ENCODE results near the gene DNLZ.
A peak's percentile ranks its signal among the peaks of the same experiment; 100 is the strongest.

Gene DNLZ

DNA sequence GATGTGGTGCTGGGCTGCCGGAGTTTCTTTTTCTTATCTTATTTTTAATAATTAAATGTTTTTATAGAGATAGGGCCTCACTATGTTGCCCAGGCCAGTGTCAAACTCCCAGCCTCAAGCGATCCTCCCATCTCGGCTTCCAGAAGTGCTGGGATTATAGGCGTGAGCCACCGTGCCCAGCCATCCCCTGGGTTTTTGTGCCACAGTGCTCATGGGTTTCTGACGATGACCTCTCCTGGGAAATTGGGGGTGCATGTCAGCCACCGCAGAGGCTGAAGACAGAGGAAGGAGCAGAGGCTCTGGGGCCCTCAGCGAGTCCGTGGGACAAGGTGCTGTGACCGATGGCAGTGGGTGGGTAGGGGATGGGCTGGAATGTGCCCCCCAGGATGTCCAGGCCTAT, 21.8 kb downstream of the DNLZ start:
- no peak for DNase-seq

DNA sequence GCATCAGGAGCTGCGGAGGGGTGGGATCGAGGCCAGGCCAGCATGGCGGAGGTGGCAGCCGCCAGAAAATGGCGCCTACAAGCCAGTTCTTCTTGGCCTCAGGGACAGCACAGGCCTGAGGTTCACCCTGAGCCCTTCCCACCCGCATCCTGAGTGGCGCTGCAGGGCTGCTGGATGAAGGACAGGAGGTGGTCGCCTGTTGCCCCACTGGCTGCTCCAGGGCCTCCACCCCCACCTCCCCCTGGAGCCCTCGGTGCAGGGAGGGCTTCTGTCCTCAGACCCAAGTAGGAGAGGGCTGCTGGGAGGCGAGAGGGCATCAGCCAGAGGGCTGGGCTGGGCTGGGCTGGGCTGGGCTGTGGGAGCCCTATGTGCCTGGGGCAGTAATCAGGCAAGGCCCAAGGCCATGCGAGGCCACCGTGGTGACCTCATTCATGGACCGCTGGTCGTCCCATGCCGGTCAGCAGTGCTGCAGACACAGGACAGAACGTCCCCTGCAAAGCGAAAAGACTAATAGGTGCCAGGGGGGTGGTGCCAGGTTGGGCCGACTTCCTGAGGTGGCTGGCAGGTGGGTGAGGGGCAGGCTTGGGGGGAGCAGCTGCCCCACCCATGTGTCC, 22.4 kb downstream of the DNLZ start:
- no peak for DNase-seq

GRCh38 chr9:136340356-136341041, 23.0 kb downstream of the DNLZ start:
- DNase-seq: no peak

DNA sequence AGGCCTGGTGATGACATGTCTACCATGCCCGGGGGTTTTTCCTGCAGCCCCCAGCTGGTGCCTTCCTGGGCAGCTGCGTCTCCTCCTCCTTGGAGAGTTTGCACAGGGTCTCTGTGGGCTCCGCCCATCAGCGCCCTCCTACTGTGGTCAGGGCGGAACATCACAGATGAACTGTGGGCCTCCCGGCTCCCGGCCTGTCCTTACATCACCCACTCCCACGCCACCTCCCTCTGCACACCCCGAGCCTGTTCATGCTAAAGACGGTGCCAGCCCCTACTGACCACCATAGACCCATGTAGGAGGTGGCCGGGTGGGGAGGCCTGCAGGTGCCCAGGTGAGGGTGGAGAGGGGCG, 23.6 kb downstream of the DNLZ start:
- DNase-seq: no peak

DNA sequence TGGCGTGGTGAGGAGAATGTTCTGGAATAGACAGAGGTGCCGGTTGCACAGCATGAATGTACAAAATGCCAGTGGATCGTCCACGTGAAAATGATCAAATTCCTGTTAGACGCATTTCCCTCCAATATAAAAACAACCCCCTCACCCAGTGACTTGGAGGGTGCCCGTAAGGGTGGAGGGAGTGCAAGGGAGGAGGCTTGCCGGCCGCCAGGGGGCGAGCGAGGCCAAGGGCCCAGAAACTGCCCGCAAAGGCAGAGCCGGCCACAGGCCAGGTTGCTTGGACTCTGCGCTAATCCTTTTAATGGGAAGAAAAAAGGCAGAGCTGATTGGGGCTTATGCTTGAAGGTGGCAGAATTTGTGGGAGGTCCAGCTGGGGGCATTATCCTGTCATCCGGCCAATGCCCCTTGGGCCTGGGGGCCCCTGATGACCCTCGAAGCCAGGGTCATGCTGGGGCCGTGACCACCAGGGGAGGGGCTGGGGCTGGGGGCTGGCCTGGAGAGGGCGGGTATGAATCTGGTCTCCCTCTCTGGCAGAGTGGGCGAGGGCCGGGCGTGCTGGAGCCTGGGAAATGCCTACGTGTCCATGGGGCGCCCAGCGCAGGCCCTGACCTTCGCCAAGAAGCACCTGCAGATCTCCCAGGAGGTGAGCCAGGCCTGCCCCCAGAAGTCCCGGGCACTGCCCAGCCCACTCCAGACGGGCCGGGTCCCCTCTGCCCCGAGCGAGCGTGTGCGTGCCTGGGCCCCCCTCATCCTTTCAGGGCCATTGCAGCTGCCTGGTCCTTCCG, 24.2 kb downstream of the DNLZ start:
- DNase-seq: peak; percentile 85

DNA sequence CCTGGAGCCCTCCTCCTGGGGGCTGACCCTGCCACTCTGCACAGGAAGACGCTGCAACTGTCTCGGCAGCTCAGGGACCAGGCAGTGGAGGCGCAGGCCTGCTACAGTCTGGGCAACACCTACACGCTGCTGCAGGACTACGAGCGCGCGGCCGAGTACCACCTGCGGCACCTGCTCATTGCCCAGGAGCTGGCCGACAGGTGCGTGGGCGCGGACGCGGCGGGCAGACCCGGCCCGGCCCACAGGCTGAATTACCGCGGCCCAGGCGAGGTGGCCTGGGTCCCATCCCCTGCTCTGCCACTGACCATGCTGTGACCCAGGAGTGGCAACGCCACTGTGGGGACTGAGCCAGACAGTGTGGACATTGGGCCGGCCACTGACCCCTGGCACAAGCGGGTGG, 25.0 kb downstream of the DNLZ start:
- no peak for DNase-seq

- DNase-seq: no peak
These were observed 25.8 kb downstream of the DNLZ start for GRCh38 chr9:136337416-136338395.

DNA sequence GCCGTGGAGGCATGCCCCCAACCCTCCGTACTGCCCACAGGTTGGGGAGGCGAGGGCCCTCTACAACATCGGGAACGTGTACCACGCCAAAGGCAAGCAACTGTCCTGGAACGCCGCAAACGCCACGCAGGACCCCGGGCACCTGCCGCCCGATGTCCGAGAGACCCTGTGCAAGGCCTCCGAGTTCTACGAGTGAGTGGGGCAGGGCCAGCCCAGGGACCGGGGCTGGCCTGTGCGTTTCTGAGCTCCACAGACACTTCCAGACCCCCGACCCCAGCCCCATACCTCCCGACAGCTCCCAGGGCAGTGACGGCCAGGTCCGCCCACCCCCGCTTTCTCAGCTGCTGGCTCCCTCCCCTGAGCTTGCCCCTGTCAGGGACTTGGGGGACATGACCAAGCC, 26.7 kb downstream of the DNLZ start:
- DNase-seq: no peak

- no peak for DNase-seq
These were observed 27.2 kb downstream of the DNLZ start for GRCh38 chr9:136336156-136336870.

DNA sequence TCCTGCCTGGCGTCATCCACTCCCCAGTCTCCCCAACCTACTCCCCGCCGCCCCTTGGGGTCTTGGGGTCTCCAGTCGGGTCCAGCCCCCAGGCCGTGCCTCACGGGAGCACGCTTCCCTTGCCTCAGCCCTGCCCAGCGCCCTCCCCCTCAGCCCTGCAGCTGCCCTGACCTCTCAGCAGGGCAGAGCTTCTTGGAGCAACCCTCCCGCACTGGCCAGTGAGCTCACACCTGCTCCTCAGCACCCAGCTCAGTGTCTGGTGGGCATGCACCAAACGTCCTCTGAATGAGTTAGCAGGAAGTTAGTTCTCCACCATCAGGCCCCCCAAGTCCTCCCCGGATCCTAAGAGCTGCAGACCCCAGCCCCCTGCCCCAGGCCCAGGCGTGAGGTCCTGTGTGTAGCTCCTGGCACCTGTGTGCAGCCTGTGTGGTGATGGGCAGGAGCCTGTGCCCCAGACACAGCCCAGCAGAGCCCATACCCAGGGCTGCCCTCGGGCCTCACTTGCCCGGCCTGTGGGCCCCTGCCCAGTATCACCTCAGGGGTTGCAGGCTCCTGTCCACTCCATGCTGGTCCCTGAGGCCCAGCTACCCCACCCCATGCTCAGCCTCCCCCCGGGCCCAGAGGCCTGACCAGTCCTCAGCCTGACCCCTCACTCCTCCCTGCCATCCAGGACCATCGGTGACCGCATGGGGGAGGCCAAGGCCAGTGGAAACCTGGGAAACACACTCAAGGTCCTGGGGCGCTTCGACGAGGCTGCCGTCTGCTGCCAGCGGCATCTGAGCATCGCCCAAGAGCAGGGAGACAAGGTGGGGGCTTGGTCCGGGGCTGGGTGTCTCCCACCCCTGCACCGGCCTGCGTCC, 28.0 kb downstream of the DNLZ start:
- DNase-seq: no peak

DNA sequence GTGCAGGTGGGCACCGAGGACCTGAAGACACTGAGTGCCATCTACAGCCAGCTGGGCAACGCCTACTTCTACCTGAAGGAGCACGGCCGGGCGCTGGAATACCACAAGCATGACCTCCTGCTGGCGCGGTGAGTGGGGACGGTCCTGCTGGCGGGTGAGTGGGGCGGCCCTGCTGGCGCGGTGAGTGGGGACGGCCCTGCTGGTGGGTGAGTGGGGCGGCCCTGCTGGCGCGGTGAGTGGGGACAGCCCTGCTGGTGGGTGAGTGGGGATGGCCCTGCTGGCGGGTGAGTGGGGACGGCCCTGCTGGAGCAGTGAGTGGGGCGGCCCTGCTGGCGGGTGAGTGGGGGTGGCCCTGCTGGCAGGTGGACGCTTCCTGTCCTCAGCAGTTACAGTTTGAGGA, 29.0 kb downstream of the DNLZ start:
- no peak for DNase-seq

- DNase-seq: no peak
These were observed 30.1 kb downstream of the DNLZ start for GRCh38 chr9:136333486-136333885.

- no peak for DNase-seq
These were observed 30.5 kb downstream of the DNLZ start for GRCh38 chr9:136333045-136333444.

- no peak for DNase-seq
These were observed 31.0 kb downstream of the DNLZ start for GRCh38 chr9:136332482-136332983.

DNA sequence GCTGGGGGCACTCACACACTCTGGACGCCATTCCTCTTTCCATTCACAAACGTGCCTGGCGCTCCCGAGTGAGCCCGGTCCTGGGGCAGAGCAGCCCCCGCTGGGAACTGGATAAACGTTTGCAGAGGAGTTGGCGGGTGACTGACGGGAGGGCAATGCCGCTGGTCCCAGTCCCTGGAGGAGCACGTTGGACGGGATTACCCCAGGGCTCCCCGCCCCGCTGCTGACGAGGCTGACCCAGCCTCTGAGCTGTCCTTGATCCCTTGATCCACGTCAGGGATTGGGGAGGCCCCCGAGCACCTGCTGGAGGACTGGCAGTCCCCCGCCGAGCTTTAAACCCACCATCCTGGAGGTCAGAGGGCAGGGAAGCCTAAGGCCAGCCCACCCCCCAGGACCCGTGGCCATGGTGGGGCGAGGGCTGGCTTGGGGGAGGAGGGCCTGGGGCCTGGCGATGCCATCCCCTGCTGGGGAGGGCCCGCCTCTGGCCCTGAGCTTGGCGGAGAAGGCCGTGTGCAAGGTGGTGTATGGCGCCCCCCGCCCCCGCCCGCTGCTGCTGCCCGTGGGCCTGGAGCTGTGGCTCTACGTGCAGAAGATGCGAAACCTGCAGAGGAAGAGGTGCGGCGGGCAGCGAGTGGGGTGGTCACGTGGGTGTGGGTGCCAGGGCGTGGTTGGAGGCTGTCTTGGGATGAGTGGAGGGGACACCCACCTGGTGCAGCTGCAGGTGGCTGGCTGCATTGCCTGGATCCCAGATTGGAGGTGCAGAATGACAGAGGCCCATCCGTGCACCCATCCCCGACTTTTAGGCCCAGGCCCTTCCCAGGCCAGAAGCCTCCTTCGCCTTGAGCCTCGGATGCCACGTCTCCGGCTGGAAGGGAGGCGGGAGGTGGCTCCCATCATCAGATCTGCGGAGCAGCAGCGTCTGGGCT, 31.7 kb downstream of the DNLZ start:
- DNase-seq: no peak

GRCh38 chr9:136331030-136331429, 32.5 kb downstream of the DNLZ start:
- no peak for DNase-seq

GRCh38 chr9:136330406-136330990, 33.0 kb downstream of the DNLZ start:
- DNase-seq: no peak

DNA sequence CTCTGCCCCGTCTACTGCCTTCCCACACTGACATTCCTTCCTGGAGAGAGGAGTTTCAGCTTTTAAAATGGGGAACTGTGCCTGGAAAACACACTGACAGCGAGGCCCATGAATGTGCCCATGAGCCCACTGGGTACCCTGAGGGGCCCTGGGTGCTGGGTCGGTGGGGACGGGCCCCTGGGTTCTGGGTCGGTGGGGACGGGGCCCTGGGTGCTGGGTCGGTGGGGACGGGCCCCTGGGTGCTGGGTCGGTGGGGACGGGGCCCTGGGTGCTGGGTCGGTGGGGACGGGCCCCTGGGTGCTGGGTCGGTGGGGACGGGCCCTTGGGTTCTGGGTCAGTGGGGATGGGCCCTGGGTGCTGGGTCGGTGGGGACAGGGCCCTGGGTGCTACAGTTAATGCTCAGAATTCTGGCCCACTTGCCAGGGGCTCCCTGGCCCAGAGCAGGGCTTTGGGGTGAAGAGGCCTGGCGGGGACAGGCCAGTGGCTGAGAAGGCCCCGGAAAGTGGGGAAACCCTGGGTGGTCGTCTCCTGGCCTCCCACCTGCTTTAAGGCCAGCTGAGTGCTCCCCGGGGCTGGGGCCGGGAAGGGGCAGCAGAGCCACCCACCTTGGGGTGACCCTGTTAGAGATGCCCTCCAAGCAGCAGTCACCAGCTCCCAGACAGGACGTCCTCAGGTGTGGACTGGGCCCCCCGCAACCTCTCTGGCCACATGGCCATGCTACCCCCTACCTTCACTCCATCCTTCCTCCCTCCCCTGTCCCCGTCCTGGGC, 33.7 kb downstream of the DNLZ start:
- no peak for DNase-seq

DNA sequence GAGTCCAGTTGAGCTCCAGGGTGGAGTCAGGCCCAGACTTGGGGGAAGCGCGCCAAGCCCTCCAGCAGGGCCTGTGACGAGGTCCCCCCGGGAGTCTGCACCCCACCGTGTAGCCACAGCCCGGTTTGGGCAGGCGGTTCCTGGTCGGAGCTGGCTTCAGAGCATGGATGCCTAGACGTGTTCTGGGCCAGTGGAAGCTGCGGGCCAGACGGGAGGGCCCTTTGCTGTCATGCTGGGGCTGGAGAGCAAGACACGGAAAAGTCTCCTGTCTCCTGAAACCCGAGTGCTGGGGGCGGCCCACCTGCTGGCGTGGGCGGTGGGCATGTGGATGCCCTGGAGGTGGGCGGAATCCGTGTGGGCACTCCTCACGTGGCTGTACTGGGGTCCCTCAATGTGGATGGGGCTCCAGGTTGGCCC, 34.3 kb downstream of the DNLZ start:
- no peak for DNase-seq
